ENCODE results near the gene FREM2. TPM values are rescaled to one million over a fixed set of nuclear protein-coding genes. Genes with fewer than 3 reads are reported as not detected.

Gene FREM2
- total and polyA plus RNA-seq, 2 of the 4 experiments (the other 2 are of a cell fraction), result not detected

DNA sequence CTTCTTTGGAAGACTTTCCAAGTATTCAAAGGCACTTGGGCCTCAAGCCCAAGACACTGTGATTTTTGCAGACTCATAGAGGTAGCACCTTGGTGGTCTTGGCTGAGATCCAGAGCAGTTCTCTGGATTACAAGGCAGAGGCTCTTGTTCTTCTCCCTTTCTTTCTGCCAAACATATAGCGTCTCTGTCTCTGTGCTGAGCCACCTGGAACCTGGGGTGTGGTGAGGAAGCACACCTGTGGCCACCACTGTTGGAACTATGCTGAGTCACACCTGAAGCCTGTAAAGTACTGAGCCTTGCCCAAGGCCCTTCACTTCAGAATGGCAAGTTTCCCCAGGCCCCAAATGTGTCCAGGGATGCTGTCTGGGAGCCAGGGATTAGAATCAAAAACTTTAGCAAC lies 127.5 kb downstream of the FREM2 start:
- Histone ChIP-seq H2BK120ac (ENCODE audit: low read depth, low read length) (no peak overlapping the region), H4K8ac (ENCODE audit: low read depth in 2 of 2, low read length in 2 of 2) (no peak overlapping the region), H2BK15ac (ENCODE audit: low read depth, low read length) (no peak overlapping the region), H3K23ac (ENCODE audit: low read depth, low read length) (no peak overlapping the region), H3K27ac (ENCODE audit: insufficient read depth, low read length) (no peak overlapping the region), H2AFZ (replicated peaks; ENCODE audit: low read length, poor library complexity) (no peak overlapping the region), H3K27me3 (ENCODE audit: control insufficient read depth, insufficient read depth, low read length) (no peaks in the 10 kb centered on the region), H2BK20ac (ENCODE audit: low read depth, low read length) (no peak overlapping the region), H4K5ac (ENCODE audit: low read depth, low read length) (no peak overlapping the region), H3K4ac (ENCODE audit: low read depth, low read length) (no peak overlapping the region), H3K4me2 (ENCODE audit: low read depth, low read length) (no peak overlapping the region), H2BK5ac (ENCODE audit: low read depth, low read length, poor library complexity, severe bottlenecking) (no peak overlapping the region), H3K9me3 (ENCODE audit: control insufficient read depth, insufficient read depth, low read length) (0 out of 2 replicates have a peak, but pooled peaks cover 2% of the 10 kb centered on the region), H2AK9ac (replicated peaks; ENCODE audit: low read depth, low read length, poor library complexity) (no peak overlapping the region), H4K20me1 (ENCODE audit: insufficient read depth, low read length) (no peaks in the 10 kb centered on the region), H3K9ac (ENCODE audit: low read depth, low read length) (no peak overlapping the region), H3K4me1 (ENCODE audit: control insufficient read depth, insufficient read depth, low read length) (no peaks in the 10 kb centered on the region), H3K14ac (replicated peaks; ENCODE audit: low read depth, low read length) (no peak overlapping the region), H2AK5ac (ENCODE audit: low read depth, low read length) (no peak overlapping the region), H3K4me3 (ENCODE audit: insufficient read depth, low read depth, low read length) (no peak overlapping the region), H3K36me3 (ENCODE audit: control insufficient read depth, insufficient read depth, low read length) (no peaks in the 10 kb centered on the region), H3K79me1 (ENCODE audit: low read depth in 1 of 2, low read length in 2 of 2) (no peaks in the 10 kb centered on the region), H3K18ac (ENCODE audit: low read depth, low read length) (no peak overlapping the region), H3K9me1 (ENCODE audit: insufficient read depth, low read length) (no peaks in the 10 kb centered on the region), H4K91ac (ENCODE audit: insufficient read depth, low read depth, low read length) (no peak overlapping the region), H3K56ac (ENCODE audit: extremely low read depth, insufficient read depth, low read length) (no peak overlapping the region)
- intact Hi-C loops (cut with micrococcal nuclease), result no loop called here
- dilution Hi-C loops (cut with HindIII; ENCODE audit: low sequenced_read_pairs, unreplicated experiment), result no loop called here
- ChIA-PET CTCF (no interaction called here), POLR2A (ENCODE audit: unreplicated experiment) (no interaction called here)
- ATAC-seq (ENCODE audit: low read depth), result no peak
- no CpG with 5 or more reads among the region's 1 CpG for WGBS, 2 experiments (ENCODE audit: extremely low coverage in 2 of 2, insufficient read length in 1 of 2)
- no peak for DNase-seq
- in situ Hi-C loops (cut with MboI; ENCODE audit: low sequenced_read_pairs), result no loop called here
- BruUV-seq (replicated peaks), result no TSS peak
- TF ChIP-seq, protein P1, sequence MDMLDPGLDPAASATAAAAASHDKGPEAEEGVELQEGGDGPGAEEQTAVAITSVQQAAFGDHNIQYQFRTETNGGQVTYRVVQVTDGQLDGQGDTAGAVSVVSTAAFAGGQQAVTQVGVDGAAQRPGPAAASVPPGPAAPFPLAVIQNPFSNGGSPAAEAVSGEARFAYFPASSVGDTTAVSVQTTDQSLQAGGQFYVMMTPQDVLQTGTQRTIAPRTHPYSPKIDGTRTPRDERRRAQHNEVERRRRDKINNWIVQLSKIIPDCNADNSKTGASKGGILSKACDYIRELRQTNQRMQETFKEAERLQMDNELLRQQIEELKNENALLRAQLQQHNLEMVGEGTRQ (IDR thresholded peaks at IDR 0.05; ENCODE audit: low read depth, low read length), result no peak
- TF ChIP-seq MAFK (IDR thresholded peaks at IDR 0.05; ENCODE audit: low read depth, low read length) (no peak), RAD21 (IDR thresholded peaks at IDR 0.05; ENCODE audit: low read length) (no peak)

All from IMR-90 (cell line).